Superior temporal gyrus (tissue), 1 donor: ENCODE measurements around the gene SORCS2.

Experiments used
- DNase-seq: peaks from one replicate; pipeline ENCODE4 v3.0.0-alpha.2; 2016; ENCODE audit errors: extremely low spot score

SORCS2 gene

GRCh38 chr4:7652006-7652405 is 459.7 kb downstream of the SORCS2 start:
- DNase-seq: no peak

GRCh38 chr4:7652451-7652881 is 460.1 kb downstream of the SORCS2 start:
- no peak for DNase-seq

- no peak for DNase-seq
These were observed 460.6 kb downstream of the SORCS2 start for GRCh38 chr4:7652906-7653305.

- DNase-seq: no peak
These were observed 461.4 kb downstream of the SORCS2 start for GRCh38 chr4:7653510-7654369.

GRCh38 chr4:7654550-7655445 is 462.5 kb downstream of the SORCS2 start:
- DNase-seq: no peak

GRCh38 chr4:7655511-7656243 is 463.3 kb downstream of the SORCS2 start:
- peak; percentile 53 for DNase-seq

GRCh38 chr4:7656244-7656800 is 464.0 kb downstream of the SORCS2 start:
- no peak for DNase-seq

- DNase-seq: no peak
These were observed 465.4 kb downstream of the SORCS2 start for GRCh38 chr4:7657545-7658297.

GRCh38 chr4:7658341-7659204 is 466.2 kb downstream of the SORCS2 start:
- no peak for DNase-seq

- no peak for DNase-seq
These were observed 467.3 kb downstream of the SORCS2 start for GRCh38 chr4:7659429-7660175.

GRCh38 chr4:7660176-7661039 is 468.1 kb downstream of the SORCS2 start:
- no peak for DNase-seq

- DNase-seq: no peak
These were observed 468.9 kb downstream of the SORCS2 start for GRCh38 chr4:7661066-7661748.

- no peak for DNase-seq
These were observed 469.6 kb downstream of the SORCS2 start for GRCh38 chr4:7661846-7662506.

GRCh38 chr4:7662507-7662846 is 470.1 kb downstream of the SORCS2 start:
- no peak for DNase-seq

GRCh38 chr4:7663075-7663541 is 470.8 kb downstream of the SORCS2 start:
- no peak for DNase-seq

- no peak for DNase-seq
These were observed 471.8 kb downstream of the SORCS2 start for GRCh38 chr4:7664106-7664505.

GRCh38 chr4:7665321-7665720 is 473.0 kb downstream of the SORCS2 start:
- DNase-seq: no peak
